ENCODE results near the gene CLDN11. TPM values are rescaled to one million over a fixed set of nuclear protein-coding genes. Genes with fewer than 3 reads are reported as not detected.

CLDN11 gene
- total RNA-seq, 2 experiments from 2014 or later: 0.32 to 0.34 TPM

- Histone ChIP-seq H3K4me2 (ENCODE audit: low read length) (no peak overlapping the region), H3K9me3 (ENCODE audit: low read length) (no peaks in the 10 kb centered on the region), H2AFZ (ENCODE audit: low read length) (no peak overlapping the region), H3K27ac (ENCODE audit: low read depth, low read length, poor library complexity, severe bottlenecking) (no peak overlapping the region), H3K36me3 (ENCODE audit: insufficient read depth, low read length) (no peaks in the 10 kb centered on the region), H3K4me1 (ENCODE audit: insufficient read depth, low read length, poor library complexity, severe bottlenecking) (no peaks in the 10 kb centered on the region), H4K20me1 (ENCODE audit: insufficient read depth, low read length) (no peaks in the 10 kb centered on the region), H3K4me3 (ENCODE audit: low read depth, low read length, poor library complexity, severe bottlenecking) (no peak overlapping the region), H3K9me2 (ENCODE audit: insufficient read depth, low read length) (no peaks in the 10 kb centered on the region), H3K79me2 (ENCODE audit: insufficient read depth, low read depth, low read length) (no peaks in the 10 kb centered on the region)
- CTCF ChIA-PET (ENCODE audit: unreplicated experiment): no interaction called here
- no TSS peak for BruUV-seq (replicated peaks)
- no peak for DNase-seq (ENCODE audit: low spot score)
- intact Hi-C loops (cut with micrococcal nuclease; ENCODE audit: unreplicated experiment): no loop called here
- POLR2A ChIA-PET: interaction anchor here (0.8 to 1.0 kb wide), 2 partner anchors 70 to 1038 kb away, joined by 4 read pairs; no protein-coding TSS in a partner anchor
- TF ChIP-seq, protein P1, sequence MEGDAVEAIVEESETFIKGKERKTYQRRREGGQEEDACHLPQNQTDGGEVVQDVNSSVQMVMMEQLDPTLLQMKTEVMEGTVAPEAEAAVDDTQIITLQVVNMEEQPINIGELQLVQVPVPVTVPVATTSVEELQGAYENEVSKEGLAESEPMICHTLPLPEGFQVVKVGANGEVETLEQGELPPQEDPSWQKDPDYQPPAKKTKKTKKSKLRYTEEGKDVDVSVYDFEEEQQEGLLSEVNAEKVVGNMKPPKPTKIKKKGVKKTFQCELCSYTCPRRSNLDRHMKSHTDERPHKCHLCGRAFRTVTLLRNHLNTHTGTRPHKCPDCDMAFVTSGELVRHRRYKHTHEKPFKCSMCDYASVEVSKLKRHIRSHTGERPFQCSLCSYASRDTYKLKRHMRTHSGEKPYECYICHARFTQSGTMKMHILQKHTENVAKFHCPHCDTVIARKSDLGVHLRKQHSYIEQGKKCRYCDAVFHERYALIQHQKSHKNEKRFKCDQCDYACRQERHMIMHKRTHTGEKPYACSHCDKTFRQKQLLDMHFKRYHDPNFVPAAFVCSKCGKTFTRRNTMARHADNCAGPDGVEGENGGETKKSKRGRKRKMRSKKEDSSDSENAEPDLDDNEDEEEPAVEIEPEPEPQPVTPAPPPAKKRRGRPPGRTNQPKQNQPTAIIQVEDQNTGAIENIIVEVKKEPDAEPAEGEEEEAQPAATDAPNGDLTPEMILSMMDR (conservative IDR thresholded peaks at IDR 0.05; ENCODE audit: low read length): no peak
- TF ChIP-seq EZH2phosphoT487 (IDR thresholded peaks at IDR 0.05; ENCODE audit: borderline replicate concordance, low read depth, low read length): no peak
Measured at GRCh38 chr3:170463011-170463410, 44.3 kb downstream of the CLDN11 start.

DNA sequence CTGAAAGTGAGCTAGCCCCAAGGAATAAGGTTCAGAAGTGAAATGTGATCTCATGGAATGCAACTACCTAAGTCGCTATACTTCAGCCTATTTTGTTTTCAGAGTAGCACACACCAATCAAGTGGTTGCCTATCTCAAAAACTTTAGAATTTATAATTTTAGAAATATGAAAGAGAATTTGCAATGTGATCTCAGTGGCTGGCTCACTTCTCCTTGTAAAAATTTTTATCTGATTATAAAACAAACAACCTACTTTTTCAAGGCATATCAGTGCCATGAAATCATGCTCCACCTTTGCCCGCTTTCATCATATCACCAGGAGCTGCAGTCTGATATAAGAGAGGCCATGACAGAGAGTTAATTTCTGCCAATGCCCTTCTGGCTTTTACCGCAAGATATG lies 47.3 kb downstream of the CLDN11 start:
- Histone ChIP-seq H3K9me2 (ENCODE audit: insufficient read depth, low read length) (no peaks in the 10 kb centered on the region), H3K4me2 (ENCODE audit: low read length) (no peak overlapping the region), H3K9me3 (ENCODE audit: low read length) (no peaks in the 10 kb centered on the region), H3K27ac (ENCODE audit: low read depth, low read length, poor library complexity, severe bottlenecking) (no peak overlapping the region), H3K4me1 (ENCODE audit: insufficient read depth, low read length, poor library complexity, severe bottlenecking) (no peaks in the 10 kb centered on the region), H2AFZ (ENCODE audit: low read length) (no peak overlapping the region), H4K20me1 (ENCODE audit: insufficient read depth, low read length) (no peaks in the 10 kb centered on the region), H3K36me3 (ENCODE audit: insufficient read depth, low read length) (no peaks in the 10 kb centered on the region), H3K79me2 (ENCODE audit: insufficient read depth, low read depth, low read length) (no peaks in the 10 kb centered on the region), H3K4me3 (ENCODE audit: low read depth, low read length, poor library complexity, severe bottlenecking) (no peak overlapping the region)
- no peak for DNase-seq (ENCODE audit: low spot score)
- ChIA-PET CTCF (ENCODE audit: unreplicated experiment) (no interaction called here), POLR2A (interaction anchor here (0.6 to 0.7 kb wide), 2 partner anchors 16 to 1869 kb away, joined by 3 to 6 read pairs; no protein-coding TSS in a partner anchor)
- BruUV-seq (replicated peaks): no TSS peak
- TF ChIP-seq, protein P1 (conservative IDR thresholded peaks at IDR 0.05; ENCODE audit: low read length): no peak
- no peak for TF ChIP-seq EZH2phosphoT487 (IDR thresholded peaks at IDR 0.05; ENCODE audit: borderline replicate concordance, low read depth, low read length)
- intact Hi-C loops (cut with micrococcal nuclease; ENCODE audit: unreplicated experiment): no loop called here

DNA sequence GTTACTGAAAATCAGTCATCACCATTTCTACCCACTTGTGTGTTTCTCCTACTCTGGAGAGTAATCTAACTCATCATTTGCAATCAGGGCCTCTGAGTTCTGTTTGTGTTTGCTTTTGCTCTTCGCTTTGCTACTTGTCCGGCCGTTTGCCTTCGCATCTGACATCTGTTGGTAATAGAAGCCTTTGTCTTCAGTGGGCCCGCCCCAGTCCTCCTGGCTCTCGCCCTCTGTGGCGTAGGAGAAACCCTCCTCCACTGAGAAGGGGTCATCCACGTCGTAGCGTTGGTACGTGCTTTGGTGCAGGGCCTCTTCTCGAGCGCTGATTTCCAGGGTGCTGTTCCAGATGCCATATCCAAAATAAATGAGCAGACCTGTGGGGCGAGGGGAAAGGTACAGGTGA lies 48.3 kb downstream of the CLDN11 start:
- Histone ChIP-seq H3K36me3 (ENCODE audit: insufficient read depth, low read length) (no peaks in the 10 kb centered on the region), H3K4me3 (ENCODE audit: low read depth, low read length, poor library complexity, severe bottlenecking) (no peak overlapping the region), H3K4me2 (ENCODE audit: low read length) (no peak overlapping the region), H3K27ac (ENCODE audit: low read depth, low read length, poor library complexity, severe bottlenecking) (no peak overlapping the region), H2AFZ (ENCODE audit: low read length) (no peak overlapping the region), H3K79me2 (ENCODE audit: insufficient read depth, low read depth, low read length) (no peaks in the 10 kb centered on the region), H3K9me3 (ENCODE audit: low read length) (no peaks in the 10 kb centered on the region), H4K20me1 (ENCODE audit: insufficient read depth, low read length) (no peaks in the 10 kb centered on the region), H3K4me1 (ENCODE audit: insufficient read depth, low read length, poor library complexity, severe bottlenecking) (no peaks in the 10 kb centered on the region), H3K9me2 (ENCODE audit: insufficient read depth, low read length) (no peaks in the 10 kb centered on the region)
- TF ChIP-seq, protein P1 (conservative IDR thresholded peaks at IDR 0.05; ENCODE audit: low read length): no peak
- no peak for TF ChIP-seq EZH2phosphoT487 (IDR thresholded peaks at IDR 0.05; ENCODE audit: borderline replicate concordance, low read depth, low read length)
- ChIA-PET CTCF (ENCODE audit: unreplicated experiment) (no interaction called here), POLR2A (interaction anchor here (0.7 kb wide), 1 partner anchor 17 kb away, joined by 3 read pairs; no protein-coding TSS in a partner anchor)
- DNase-seq (ENCODE audit: low spot score): no peak
- BruUV-seq (replicated peaks): no TSS peak
- intact Hi-C loops (cut with micrococcal nuclease; ENCODE audit: unreplicated experiment): no loop called here

Measured in OCI-LY7 (cell line).